Hepatocyte (in vitro differentiated cells): ENCODE data around the gene PRKAG2. TPM values are rescaled to one million over a fixed set of nuclear protein-coding genes. Genes with fewer than 3 reads are reported as not detected.

Experiments used
- DNase-seq: peaks from one replicate; pipeline ENCODE4 v3.0.0-alpha.2; 2016; ENCODE audit warnings: low spot score
- H2AFZ ChIP-seq: fragments of 200-600 bp; sonication (generic); 2 replicates; pipeline ENCODE4 v1.6.0; 2016; ENCODE audit warnings: antibody characterized with exemption, mild to moderate bottlenecking
- H3K27ac ChIP-seq: fragments of 200-600 bp; sonication (generic); 2 replicates; pipeline ENCODE4 v1.5.1; 2016; ENCODE audit warnings: mild to moderate bottlenecking
- H3K27me3 ChIP-seq: fragments of 200-600 bp; sonication (generic); 2 replicates; pipeline ENCODE4 v1.6.1; 2016
- H3K36me3 ChIP-seq: fragments of 200-600 bp; sonication (generic); replicated peaks from 2 replicates; pipeline ENCODE4 v1.5.1; 2016; ENCODE audit warnings: low read depth; ENCODE audit not compliant: insufficient read depth
- H3K4me1 ChIP-seq: fragments of 200-600 bp; sonication (generic); 2 replicates; pipeline ENCODE4 v1.5.1; 2016; ENCODE audit warnings: mild to moderate bottlenecking, moderate library complexity; ENCODE audit not compliant: insufficient read depth
- H3K4me2 ChIP-seq: fragments of 200-600 bp; sonication (generic); 2 replicates; pipeline ENCODE4 v1.6.0; 2016
- H3K4me3 ChIP-seq: fragments of 200-600 bp; sonication (generic); 2 replicates; pipeline ENCODE4 v1.5.1; 2016; ENCODE audit warnings: mild to moderate bottlenecking
- H3K79me2 ChIP-seq: fragments of 200-600 bp; sonication (generic); 2 replicates; pipeline ENCODE4 v1.6.0; 2017; ENCODE audit warnings: mild to moderate bottlenecking
- H3K9me2 ChIP-seq: fragments of 200-600 bp; sonication (generic); replicated peaks from 2 replicates; pipeline ENCODE4 v1.6.0; 2017; ENCODE audit warnings: mild to moderate bottlenecking; ENCODE audit not compliant: insufficient read depth
- H3K9me3 ChIP-seq: fragments of 200-600 bp; sonication (generic); 2 replicates; pipeline ENCODE4 v1.5.1; 2016; ENCODE audit warnings: low read depth, mild to moderate bottlenecking
- H4K20me1 ChIP-seq: fragments of 200-600 bp; sonication (generic); 2 replicates; pipeline ENCODE4 v1.6.0; 2016; ENCODE audit warnings: mild to moderate bottlenecking; ENCODE audit not compliant: insufficient read depth, poor library complexity, severe bottlenecking
- CTCF ChIP-seq: fragments of 200-600 bp; sonication (generic); IDR thresholded peaks from 2 replicates; pipeline ENCODE4 v1.5.1; 2016; ENCODE audit warnings: antibody characterized with exemption, mild to moderate bottlenecking; ENCODE audit not compliant: poor library complexity
- EZH2 ChIP-seq: fragments of 200-600 bp; sonication (generic); IDR thresholded peaks from 2 replicates; pipeline ENCODE4 v1.6.1; 2016; ENCODE audit warnings: antibody characterized with exemption, mild to moderate bottlenecking, borderline replicate concordance
- EZH2phosphoT487 ChIP-seq: fragments of 200-600 bp; sonication (generic); IDR thresholded peaks from one replicate; pipeline ENCODE4 v1.6.1; 2018; ENCODE audit warnings: antibody characterized with exemption, mild to moderate bottlenecking, low read depth, moderate library complexity; ENCODE audit not compliant: unreplicated experiment, severe bottlenecking
- WGBS: methylation state at CpG from one replicate; pipeline ENCODE4 v1.1.6; 2016; ENCODE audit warnings: low lambda C conversion rate; ENCODE audit errors: missing lambda C conversion rate; 5-methylcytosine and 5-hydroxymethylcytosine counted together
- polyA plus RNA-seq: library from polyadenylated mRNA; unstranded; fragments of >200 nt; fragmentation: Nextera tagmentation; extraction: Ambion mirVana; gene quantifications from 2 replicates; pipeline ENCODE4 v1.2.1, GENCODE V29; 2016
- total RNA-seq: library from RNA; depleted of rRNA; stranded (reverse); fragments of >200 nt; gene quantifications from 2 replicates; pipeline ENCODE4 v1.2.3, GENCODE V29; 2014

The PRKAG2 gene
- total and polyA plus RNA-seq, 2 experiments from 2014 or later = 17.8 to 23.4 TPM

GRCh38 chr7:151763420-151763984 lies 113.4 kb downstream of the PRKAG2 start:
- H3K9me2 ChIP-seq = no peaks in the 10 kb centered on the region
- H3K9me3 ChIP-seq = no peaks in the 10 kb centered on the region
- H3K4me2 ChIP-seq = no peak overlapping the region
- no peaks in the 10 kb centered on the region for H3K36me3 ChIP-seq
- H3K4me3 ChIP-seq = no peak overlapping the region
- no peaks in the 10 kb centered on the region for H3K4me1 ChIP-seq
- TF ChIP-seq CTCF = no peak
- no peak for TF ChIP-seq EZH2
- TF ChIP-seq EZH2phosphoT487 = no peak
- no peaks in the 10 kb centered on the region for H4K20me1 ChIP-seq
- DNase-seq = no peak
- H3K27ac ChIP-seq = no peak overlapping the region
- H3K79me2 ChIP-seq = no peaks in the 10 kb centered on the region
- H2AFZ ChIP-seq = no peak overlapping the region
- WGBS = 95% methylated on average over 13 of the region's 13 CpGs
- H3K27me3 ChIP-seq = no peaks in the 10 kb centered on the region

- no peak for DNase-seq
- Histone ChIP-seq H3K27ac (no peak overlapping the region), H2AFZ (no peak overlapping the region), H3K4me3 (no peak overlapping the region), H4K20me1 (no peaks in the 10 kb centered on the region), H3K27me3 (no peaks in the 10 kb centered on the region), H3K9me3 (no peaks in the 10 kb centered on the region), H3K79me2 (no peaks in the 10 kb centered on the region), H3K9me2 (no peaks in the 10 kb centered on the region), H3K4me2 (no peak overlapping the region), H3K36me3 (no peaks in the 10 kb centered on the region), H3K4me1 (no peaks in the 10 kb centered on the region)
- 66% methylated on average over 18 of the region's 18 CpGs for WGBS
- TF ChIP-seq EZH2 = no peak
- TF ChIP-seq EZH2phosphoT487 = no peak
- no peak for TF ChIP-seq CTCF
These were observed 114.2 kb downstream of the PRKAG2 start for GRCh38 chr7:151762583-151763245.

GRCh38 chr7:151761957-151762356 lies 115.0 kb downstream of the PRKAG2 start:
- 94% methylated on average over 9 of the region's 9 CpGs for WGBS
- H3K9me2 ChIP-seq = no peaks in the 10 kb centered on the region
- no peak for TF ChIP-seq CTCF
- no peak for TF ChIP-seq EZH2
- no peak for TF ChIP-seq EZH2phosphoT487
- H3K4me3 ChIP-seq = no peak overlapping the region
- H3K4me2 ChIP-seq = no peak overlapping the region
- H3K79me2 ChIP-seq = no peaks in the 10 kb centered on the region
- H2AFZ ChIP-seq = no peak overlapping the region
- H3K27ac ChIP-seq = no peak overlapping the region
- H3K4me1 ChIP-seq = peaks cover 4% of the 10 kb centered on the region
- DNase-seq = no peak
- no peaks in the 10 kb centered on the region for H3K9me3 ChIP-seq
- H4K20me1 ChIP-seq = no peaks in the 10 kb centered on the region
- H3K27me3 ChIP-seq = no peaks in the 10 kb centered on the region
- H3K36me3 ChIP-seq = no peaks in the 10 kb centered on the region
